ENCODE data around the gene NARS2.

Gene NARS2

GRCh38 chr11:78414321-78415051 is 160.2 kb downstream of the NARS2 start:
- Mint-ChIP-seq H3K4me3 (no peak overlapping the region), H3K27ac (no peak overlapping the region), H3K9me3 (no peaks in the 10 kb centered on the region), H3K36me3 (peaks cover 2% of the 10 kb centered on the region), H3K4me1 (peaks cover 18% of the 10 kb centered on the region), H3K27me3 (peaks cover 11% of the 10 kb centered on the region)

GRCh38 chr11:78408619-78409018 is 166.0 kb downstream of the NARS2 start:
- Mint-ChIP-seq H3K36me3 (peaks cover 15% of the 10 kb centered on the region), H3K4me3 (no peak overlapping the region), H3K27me3 (peaks cover 1% of the 10 kb centered on the region), H3K27ac (no peak overlapping the region), H3K4me1 (no peaks in the 10 kb centered on the region), H3K9me3 (peaks cover 4% of the 10 kb centered on the region)

- Mint-ChIP-seq H3K4me1 (no peaks in the 10 kb centered on the region), H3K36me3 (peaks cover 15% of the 10 kb centered on the region), H3K27me3 (peaks cover 1% of the 10 kb centered on the region), H3K9me3 (peaks cover 4% of the 10 kb centered on the region), H3K27ac (no peak overlapping the region), H3K4me3 (no peak overlapping the region)
These were observed 168.0 kb downstream of the NARS2 start for GRCh38 chr11:78406568-78407196.

GRCh38 chr11:78405805-78406204 is 168.9 kb downstream of the NARS2 start:
- H3K27ac Mint-ChIP-seq = no peak overlapping the region
- no peak overlapping the region for H3K4me3 Mint-ChIP-seq
- H3K4me1 Mint-ChIP-seq = no peaks in the 10 kb centered on the region
- H3K36me3 Mint-ChIP-seq = peaks cover 15% of the 10 kb centered on the region
- peaks cover 4% of the 10 kb centered on the region for H3K9me3 Mint-ChIP-seq
- peaks cover 1% of the 10 kb centered on the region for H3K27me3 Mint-ChIP-seq

- Mint-ChIP-seq H3K4me1 (no peaks in the 10 kb centered on the region), H3K36me3 (peaks cover 11% of the 10 kb centered on the region), H3K27me3 (peaks cover 1% of the 10 kb centered on the region), H3K27ac (no peak overlapping the region), H3K9me3 (peaks cover 4% of the 10 kb centered on the region), H3K4me3 (no peak overlapping the region)
These were observed 170.9 kb downstream of the NARS2 start for GRCh38 chr11:78403781-78404180.

- peaks cover 7% of the 10 kb centered on the region for H3K36me3 Mint-ChIP-seq
- no peaks in the 10 kb centered on the region for H3K4me1 Mint-ChIP-seq
- H3K4me3 Mint-ChIP-seq = no peak overlapping the region
These were observed 171.8 kb downstream of the NARS2 start for GRCh38 chr11:78402847-78403246.

GRCh38 chr11:78400702-78401101 is 174.0 kb downstream of the NARS2 start:
- Mint-ChIP-seq H3K4me1 (no peaks in the 10 kb centered on the region), H3K4me3 (no peak overlapping the region), H3K36me3 (no peaks in the 10 kb centered on the region), H3K9me3 (no peaks in the 10 kb centered on the region), H3K27ac (no peak overlapping the region), H3K27me3 (no peaks in the 10 kb centered on the region)

More at GRCh38 chr11:78402847-78403246, 171.8 kb downstream of the NARS2 start:
- Mint-ChIP-seq H3K9me3 (no peaks in the 10 kb centered on the region), H3K27me3 (peaks cover 1% of the 10 kb centered on the region), H3K27ac (no peak overlapping the region)

- Mint-ChIP-seq H3K27ac (peak overlapping the region; percentile 32), H3K4me1 (no peaks in the 10 kb centered on the region), H3K4me3 (no peak overlapping the region), H3K36me3 (no peaks in the 10 kb centered on the region), H3K27me3 (no peaks in the 10 kb centered on the region), H3K9me3 (no peaks in the 10 kb centered on the region)
These were observed 174.5 kb downstream of the NARS2 start for GRCh38 chr11:78400116-78400515.

- no peaks in the 10 kb centered on the region for H3K4me1 Mint-ChIP-seq
- H3K27me3 Mint-ChIP-seq = no peaks in the 10 kb centered on the region
- H3K4me3 Mint-ChIP-seq = no peak overlapping the region
- H3K9me3 Mint-ChIP-seq = no peaks in the 10 kb centered on the region
- no peaks in the 10 kb centered on the region for H3K36me3 Mint-ChIP-seq
- no peak overlapping the region for H3K27ac Mint-ChIP-seq
These were observed 175.5 kb downstream of the NARS2 start for GRCh38 chr11:78399136-78399535.

GRCh38 chr11:78398715-78399114 is 175.9 kb downstream of the NARS2 start:
- H3K4me1 Mint-ChIP-seq = no peaks in the 10 kb centered on the region
- no peaks in the 10 kb centered on the region for H3K36me3 Mint-ChIP-seq
- no peaks in the 10 kb centered on the region for H3K27me3 Mint-ChIP-seq
- H3K4me3 Mint-ChIP-seq = no peak overlapping the region
- H3K9me3 Mint-ChIP-seq = no peaks in the 10 kb centered on the region
- no peak overlapping the region for H3K27ac Mint-ChIP-seq

GRCh38 chr11:78397398-78397797 is 177.3 kb downstream of the NARS2 start:
- Mint-ChIP-seq H3K9me3 (no peaks in the 10 kb centered on the region), H3K27ac (no peak overlapping the region), H3K4me1 (no peaks in the 10 kb centered on the region), H3K4me3 (no peak overlapping the region), H3K27me3 (no peaks in the 10 kb centered on the region), H3K36me3 (no peaks in the 10 kb centered on the region)

GRCh38 chr11:78395597-78395996 is 179.1 kb downstream of the NARS2 start:
- no peaks in the 10 kb centered on the region for H3K4me1 Mint-ChIP-seq
- H3K9me3 Mint-ChIP-seq = no peaks in the 10 kb centered on the region
- no peaks in the 10 kb centered on the region for H3K36me3 Mint-ChIP-seq

GRCh38 chr11:78392854-78393253 is 181.8 kb downstream of the NARS2 start:
- no peaks in the 10 kb centered on the region for H3K4me1 Mint-ChIP-seq
- H3K36me3 Mint-ChIP-seq = no peaks in the 10 kb centered on the region
- H3K27me3 Mint-ChIP-seq = no peaks in the 10 kb centered on the region
- H3K9me3 Mint-ChIP-seq = no peaks in the 10 kb centered on the region
- no peak overlapping the region for H3K27ac Mint-ChIP-seq
- no peak overlapping the region for H3K4me3 Mint-ChIP-seq

More at GRCh38 chr11:78395597-78395996, 179.1 kb downstream of the NARS2 start:
- no peak overlapping the region for H3K27ac Mint-ChIP-seq
- H3K27me3 Mint-ChIP-seq = no peaks in the 10 kb centered on the region
- H3K4me3 Mint-ChIP-seq = no peak overlapping the region

GRCh38 chr11:78391424-78391823 is 183.2 kb downstream of the NARS2 start:
- Mint-ChIP-seq H3K27me3 (no peaks in the 10 kb centered on the region), H3K9me3 (no peaks in the 10 kb centered on the region), H3K4me1 (no peaks in the 10 kb centered on the region), H3K27ac (no peak overlapping the region), H3K4me3 (no peak overlapping the region), H3K36me3 (no peaks in the 10 kb centered on the region)

- H3K36me3 Mint-ChIP-seq = no peaks in the 10 kb centered on the region
- no peak overlapping the region for H3K27ac Mint-ChIP-seq
- no peaks in the 10 kb centered on the region for H3K9me3 Mint-ChIP-seq
- H3K4me3 Mint-ChIP-seq = no peak overlapping the region
- H3K27me3 Mint-ChIP-seq = no peaks in the 10 kb centered on the region
- no peaks in the 10 kb centered on the region for H3K4me1 Mint-ChIP-seq
These were observed 183.9 kb downstream of the NARS2 start for GRCh38 chr11:78390809-78391208.

- peaks cover 8% of the 10 kb centered on the region for H3K36me3 Mint-ChIP-seq
- no peak overlapping the region for H3K4me3 Mint-ChIP-seq
- peaks cover 5% of the 10 kb centered on the region for H3K9me3 Mint-ChIP-seq
- H3K4me1 Mint-ChIP-seq = no peaks in the 10 kb centered on the region
- H3K27ac Mint-ChIP-seq = no peak overlapping the region
- H3K27me3 Mint-ChIP-seq = no peaks in the 10 kb centered on the region
These were observed 188.3 kb downstream of the NARS2 start for GRCh38 chr11:78386215-78386941.

All from activated naive CD4-positive, alpha-beta T cell treated with anti-CD3 and anti-CD28 coated beads, Interleukin-2, amount 50 U/mL, for 24 hours (primary cell).